NCI-H1436 treated with DMSO at 0.1 percent for 48 hours (cell line): ENCODE measurements around the gene CTNNAL1.
"Not testable (repeated sequence)": the region's sequence is repeated elsewhere in the genome, so short reads cannot be mapped to it uniquely, and the experiment has no call there.

Experiments used
- DNase-seq: peaks from one replicate; lab custom pipeline; 2025; lab: John Stamatoyannopoulos, UW

CTNNAL1 gene

GRCh38 chr9:108924466-108924865 lies 88.8 kb downstream of the CTNNAL1 start:
- no peak for DNase-seq

GRCh38 chr9:108921200-108921599 lies 92.1 kb downstream of the CTNNAL1 start:
- DNase-seq, result no peak

- DNase-seq, result not testable (repeated sequence)
Observed at GRCh38 chr9:108920401-108920800, 92.9 kb downstream of the CTNNAL1 start.

- no peak for DNase-seq
Observed at GRCh38 chr9:108919517-108919916, 93.8 kb downstream of the CTNNAL1 start.

GRCh38 chr9:108913391-108913790 lies 99.9 kb downstream of the CTNNAL1 start:
- DNase-seq, result no peak

- DNase-seq, result no peak
Observed at GRCh38 chr9:108911820-108912219, 101.5 kb downstream of the CTNNAL1 start.

- no peak for DNase-seq
Observed at GRCh38 chr9:108910914-108911313, 102.4 kb downstream of the CTNNAL1 start.

GRCh38 chr9:108910402-108910801 lies 102.9 kb downstream of the CTNNAL1 start:
- no peak for DNase-seq

- DNase-seq, result no peak
Observed at GRCh38 chr9:108905494-108905893, 107.8 kb downstream of the CTNNAL1 start.

- no peak for DNase-seq
Observed at GRCh38 chr9:108904161-108904560, 109.1 kb downstream of the CTNNAL1 start.

GRCh38 chr9:108903420-108904103 lies 109.7 kb downstream of the CTNNAL1 start:
- DNase-seq, result no peak

GRCh38 chr9:108900176-108900575 lies 113.1 kb downstream of the CTNNAL1 start:
- DNase-seq, result peak; percentile 29

- DNase-seq, result not testable (repeated sequence)
Observed at GRCh38 chr9:108899023-108899695, 114.1 kb downstream of the CTNNAL1 start.

GRCh38 chr9:108897324-108898096 lies 115.8 kb downstream of the CTNNAL1 start:
- DNase-seq, result no peak

GRCh38 chr9:108894225-108894997 lies 118.9 kb downstream of the CTNNAL1 start:
- DNase-seq, result no peak
